Activated gamma-delta T cell treated with Interleukin-2 at 50 U/mL for 16 hours (primary cell): Measurements from ENCODE around the gene NT5C1A.

Experiments
- DNase-seq: peaks from one replicate; pipeline ENCODE4 v3.0.0-alpha.2; 2020

The NT5C1A gene

DNA sequence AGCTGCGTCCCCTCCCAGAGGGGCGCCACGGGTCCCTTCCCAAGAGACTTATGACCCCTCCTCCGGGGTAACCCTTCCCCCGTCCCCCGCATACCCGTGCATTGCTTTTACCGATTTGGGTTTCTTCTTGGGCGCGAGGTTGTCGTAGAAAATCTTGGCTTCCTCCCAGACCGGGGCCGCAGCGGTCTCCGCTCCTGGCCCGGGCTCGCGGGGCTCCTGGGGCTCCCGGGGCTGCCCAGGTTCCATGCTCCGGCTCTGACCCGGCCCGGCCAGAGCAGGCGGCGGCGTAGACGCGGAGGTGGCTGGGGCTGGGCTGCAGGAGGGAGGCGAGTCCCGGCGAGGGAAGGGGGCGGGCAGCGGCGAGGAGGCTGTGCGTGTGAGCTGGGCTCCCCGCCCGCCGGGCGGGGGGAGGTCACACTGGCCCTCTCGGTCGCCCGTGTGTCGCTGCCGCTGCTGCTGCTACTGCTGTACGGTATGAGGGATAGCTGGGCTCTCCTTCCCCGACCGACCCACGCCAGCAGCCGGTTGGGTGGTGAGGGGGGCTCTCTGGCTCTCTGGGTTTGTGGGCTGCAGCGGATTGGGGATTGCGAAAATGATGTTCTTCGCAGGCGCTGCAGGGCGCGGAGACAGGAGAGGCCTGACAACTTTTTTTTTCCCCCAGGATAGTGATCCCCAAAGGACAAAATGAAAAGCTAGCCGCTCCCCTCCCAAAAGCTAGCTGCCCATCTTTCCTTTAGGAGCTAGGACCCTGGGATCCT is at the start of gene NT5C1A:
NT5C1A (minus strand) TSS at position 315 of the 758 bp plus-strand sequence; CDS start at position 246, 69 bp downstream.
- DNase-seq: peak; percentile 20

- DNase-seq: no peak
Observed at GRCh38 chr1:39721664-39722063, 49.8 kb upstream of the NT5C1A start.

GRCh38 chr1:39720094-39720999 is 48.4 kb upstream of the NT5C1A start:
- no peak for DNase-seq

DNA sequence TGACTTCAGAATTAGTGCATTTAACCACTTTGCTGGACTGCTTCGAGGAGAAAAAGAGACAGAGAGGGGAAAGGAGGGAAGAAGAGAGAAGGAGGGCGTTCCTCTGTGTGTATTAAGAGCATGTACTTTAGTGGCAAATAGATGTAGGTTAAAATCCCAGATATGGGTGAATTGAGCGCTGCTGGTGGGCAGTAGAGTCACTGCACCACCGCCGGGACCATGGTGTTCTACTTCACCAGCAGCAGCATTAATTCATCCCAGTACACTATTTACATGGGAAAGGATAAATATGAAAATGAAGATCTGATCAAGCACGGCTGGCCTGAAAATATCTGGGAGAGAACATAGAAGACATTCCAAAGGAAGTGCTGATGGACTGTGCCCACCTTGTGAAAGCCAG is 45.9 kb upstream of the NT5C1A start:
- DNase-seq: no peak

GRCh38 chr1:39713557-39713956 is 41.6 kb upstream of the NT5C1A start:
- DNase-seq: no peak

GRCh38 chr1:39711966-39712340 is 40.0 kb upstream of the NT5C1A start:
- no peak for DNase-seq

DNA sequence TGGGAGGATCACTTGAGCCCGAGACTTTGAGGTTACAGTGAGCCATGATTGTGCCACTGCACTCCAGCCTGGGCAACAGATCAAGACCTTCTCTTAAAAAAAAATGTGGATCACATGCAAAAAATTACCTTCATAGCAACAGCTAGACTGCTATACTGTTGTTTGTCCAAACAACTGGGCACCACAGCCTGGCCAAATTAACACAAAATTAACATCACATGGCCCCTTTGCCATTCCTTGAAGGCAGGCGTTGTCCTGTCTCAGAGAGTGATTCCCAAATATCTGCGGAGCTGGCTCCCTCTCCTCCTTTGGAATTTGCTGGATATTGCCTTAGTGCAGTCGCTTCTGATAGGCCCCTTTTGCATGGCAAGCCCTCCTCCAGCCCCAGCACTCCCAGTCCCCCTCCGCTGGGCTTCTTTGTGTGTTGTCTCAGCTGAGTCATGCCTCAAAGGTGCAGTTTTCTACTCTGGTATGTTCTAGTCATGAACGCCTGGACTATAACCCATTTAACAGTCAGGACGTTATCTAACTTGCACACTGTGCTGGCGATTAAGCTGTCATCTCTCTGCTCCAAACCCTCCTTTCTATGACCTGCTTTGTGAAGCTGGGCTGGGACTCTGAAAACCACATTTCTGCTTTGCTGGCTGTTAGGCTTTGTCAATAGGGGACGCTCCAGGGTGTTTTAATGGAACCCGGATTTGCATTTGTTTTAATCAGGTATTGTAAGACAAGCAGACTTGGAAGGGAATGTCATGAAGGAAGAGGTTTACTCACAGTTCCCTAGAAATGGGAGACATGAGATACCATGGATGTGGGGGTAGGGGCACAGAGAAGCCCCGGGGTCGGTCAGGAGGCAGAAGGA is 39.4 kb upstream of the NT5C1A start:
- DNase-seq: no peak

- DNase-seq: no peak
Observed at GRCh38 chr1:39707506-39707905, 35.6 kb upstream of the NT5C1A start.

DNA sequence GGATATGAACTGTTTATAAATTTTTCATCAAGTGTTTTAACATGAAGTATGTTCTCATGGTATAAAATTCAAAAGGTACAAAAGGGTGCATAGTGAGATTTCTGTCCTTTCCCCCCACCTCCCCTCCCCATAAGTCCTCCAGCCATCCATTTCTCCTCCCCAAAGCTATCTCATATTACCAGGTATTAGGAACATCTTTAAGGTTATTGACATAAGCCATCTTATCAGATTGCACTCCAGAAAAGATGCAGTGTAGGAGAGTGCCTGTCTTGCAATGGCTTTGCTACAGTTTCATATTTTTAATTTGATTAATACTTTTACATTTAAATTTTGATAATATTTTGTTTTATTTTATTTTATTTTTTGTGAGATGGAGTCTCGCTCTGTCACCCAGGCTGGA is 32.9 kb upstream of the NT5C1A start:
- no peak for DNase-seq

GRCh38 chr1:39701049-39701439 is 29.1 kb upstream of the NT5C1A start:
- no peak for DNase-seq

GRCh38 chr1:39700348-39700747 is 28.4 kb upstream of the NT5C1A start:
- DNase-seq: no peak

DNA sequence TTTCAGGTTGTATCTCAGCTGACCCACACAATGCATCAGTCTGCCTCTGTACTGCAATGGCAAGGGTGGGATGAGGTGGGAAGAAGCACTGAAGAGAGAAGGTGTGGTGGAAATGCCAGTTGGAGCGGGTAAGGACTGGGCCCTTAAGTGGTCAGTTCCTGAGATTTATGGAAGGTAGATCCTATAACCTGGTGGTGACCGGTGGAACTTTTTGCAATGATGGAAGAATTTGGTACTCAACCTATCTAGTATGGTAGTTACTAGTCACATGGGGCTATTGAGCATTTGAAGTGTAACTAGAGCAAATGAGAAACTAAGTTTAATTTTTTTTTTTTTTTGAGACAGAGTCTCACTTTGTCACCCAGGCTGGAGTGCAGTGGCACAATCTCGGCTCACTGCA is 27.5 kb upstream of the NT5C1A start:
- no peak for DNase-seq

GRCh38 chr1:39698568-39698967 is 26.7 kb upstream of the NT5C1A start:
- no peak for DNase-seq

- no peak for DNase-seq
Observed at GRCh38 chr1:39696448-39696847, 24.5 kb upstream of the NT5C1A start.

GRCh38 chr1:39695016-39695415 is 23.1 kb upstream of the NT5C1A start:
- DNase-seq: no peak

GRCh38 chr1:39694026-39694425 is 22.1 kb upstream of the NT5C1A start:
- DNase-seq: no peak

GRCh38 chr1:39692152-39693074 is 20.5 kb upstream of the NT5C1A start:
- DNase-seq: peak; percentile 16

DNA sequence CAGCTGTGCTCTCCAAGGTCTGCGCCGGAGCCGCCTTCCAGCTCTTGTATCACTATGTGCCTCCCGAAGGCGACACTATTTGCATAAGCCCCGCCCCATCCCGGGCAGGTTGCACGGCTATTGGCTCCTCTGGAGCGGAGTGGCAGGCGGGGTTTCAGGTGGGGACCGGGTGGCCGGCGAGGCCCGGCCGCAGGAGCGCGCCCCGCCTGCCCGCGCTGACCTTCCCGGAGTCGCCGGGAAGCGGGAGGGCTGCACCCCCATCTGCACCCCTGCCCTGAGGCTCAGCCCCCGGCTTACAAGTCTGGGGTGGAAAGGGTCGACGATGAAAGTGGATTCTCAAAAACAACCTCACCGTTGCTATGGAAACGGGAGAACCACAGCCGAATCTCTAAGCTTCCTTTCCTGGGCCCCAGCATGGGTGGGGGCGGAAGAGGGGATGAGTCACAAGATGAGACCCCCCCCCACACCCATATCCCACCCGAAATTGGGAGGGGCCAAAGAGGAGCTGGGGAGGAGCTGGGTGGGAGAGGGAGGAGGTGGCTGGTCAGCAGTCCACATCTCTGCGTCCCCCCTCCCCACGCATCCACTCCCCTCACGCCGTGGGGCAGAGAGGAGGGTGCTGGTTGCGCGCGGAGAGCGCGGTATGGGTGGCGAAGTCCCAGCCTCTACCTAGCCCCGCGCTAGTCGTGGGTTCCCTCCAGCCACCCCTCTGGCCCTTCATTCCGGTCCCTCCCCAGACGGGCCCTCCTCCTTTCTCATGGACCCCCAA is 19.7 kb upstream of the NT5C1A start, which contains the start of gene HPCAL4:
HPCAL4 (minus strand) TSS at position 51 of the 769 bp plus-strand sequence. CDS start 6,830 bp downstream, outside the sequence.
- DNase-seq: peak; percentile 87

DNA sequence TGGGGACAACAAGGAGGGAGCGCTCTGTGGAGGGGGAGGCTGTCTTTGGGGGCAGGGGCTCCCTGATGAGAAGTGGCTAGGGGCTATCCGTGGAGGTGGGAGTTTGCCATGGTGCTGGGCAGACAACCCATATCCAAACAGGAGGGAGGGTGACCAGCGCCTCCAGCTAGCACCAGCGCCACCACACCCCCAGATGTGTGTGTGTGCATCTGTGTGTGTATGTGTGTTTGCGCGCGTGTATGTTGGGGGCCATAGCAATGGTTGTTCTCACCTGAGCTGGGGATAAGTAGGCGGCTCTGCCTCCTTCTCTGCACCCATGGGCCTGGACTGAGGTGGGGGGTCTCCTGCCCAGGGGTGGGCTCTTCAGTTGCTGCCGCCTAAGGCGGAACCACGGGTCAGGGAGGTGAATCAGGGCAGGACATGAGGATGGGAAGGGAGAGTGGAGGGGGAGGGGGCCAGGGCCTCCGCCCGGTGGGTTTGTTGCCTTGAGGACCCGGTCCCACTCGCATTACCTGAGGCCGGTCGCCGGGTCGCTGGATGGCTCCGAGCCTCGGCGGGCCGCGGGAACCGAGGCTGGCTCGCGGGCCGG is 19.0 kb upstream of the NT5C1A start:
- no peak for DNase-seq

GRCh38 chr1:39690225-39690624 is 18.3 kb upstream of the NT5C1A start:
- DNase-seq: no peak

DNA sequence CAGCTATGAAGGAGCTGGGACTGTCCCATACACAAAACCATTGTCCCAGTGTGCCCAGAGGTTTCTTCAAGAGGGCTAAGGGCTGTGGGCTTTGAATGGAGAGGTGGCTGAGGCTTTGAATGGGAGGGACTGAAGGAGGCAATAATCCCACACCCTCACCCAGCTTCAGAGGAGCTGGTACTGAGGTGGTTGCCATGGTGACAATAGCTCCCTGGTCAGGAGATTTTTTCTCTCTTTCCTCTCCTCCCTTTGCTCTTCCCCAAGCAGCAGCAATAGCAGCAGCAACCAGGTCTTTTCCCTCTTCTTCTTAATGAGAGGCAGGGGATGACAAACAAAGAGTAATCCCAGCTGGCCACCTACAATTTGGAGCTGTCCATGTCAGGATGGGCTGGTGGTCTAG is 17.7 kb upstream of the NT5C1A start:
- no peak for DNase-seq
